ENCODE measurements around the gene ANTXR2.

GRCh38 chr4:79869597-79870237 lies 203.3 kb downstream of the ANTXR2 start:
- no peak for TF ChIP-seq YY1 (IDR thresholded peaks at IDR 0.05; ENCODE audit: low read depth)
- TF ChIP-seq, protein P1, sequence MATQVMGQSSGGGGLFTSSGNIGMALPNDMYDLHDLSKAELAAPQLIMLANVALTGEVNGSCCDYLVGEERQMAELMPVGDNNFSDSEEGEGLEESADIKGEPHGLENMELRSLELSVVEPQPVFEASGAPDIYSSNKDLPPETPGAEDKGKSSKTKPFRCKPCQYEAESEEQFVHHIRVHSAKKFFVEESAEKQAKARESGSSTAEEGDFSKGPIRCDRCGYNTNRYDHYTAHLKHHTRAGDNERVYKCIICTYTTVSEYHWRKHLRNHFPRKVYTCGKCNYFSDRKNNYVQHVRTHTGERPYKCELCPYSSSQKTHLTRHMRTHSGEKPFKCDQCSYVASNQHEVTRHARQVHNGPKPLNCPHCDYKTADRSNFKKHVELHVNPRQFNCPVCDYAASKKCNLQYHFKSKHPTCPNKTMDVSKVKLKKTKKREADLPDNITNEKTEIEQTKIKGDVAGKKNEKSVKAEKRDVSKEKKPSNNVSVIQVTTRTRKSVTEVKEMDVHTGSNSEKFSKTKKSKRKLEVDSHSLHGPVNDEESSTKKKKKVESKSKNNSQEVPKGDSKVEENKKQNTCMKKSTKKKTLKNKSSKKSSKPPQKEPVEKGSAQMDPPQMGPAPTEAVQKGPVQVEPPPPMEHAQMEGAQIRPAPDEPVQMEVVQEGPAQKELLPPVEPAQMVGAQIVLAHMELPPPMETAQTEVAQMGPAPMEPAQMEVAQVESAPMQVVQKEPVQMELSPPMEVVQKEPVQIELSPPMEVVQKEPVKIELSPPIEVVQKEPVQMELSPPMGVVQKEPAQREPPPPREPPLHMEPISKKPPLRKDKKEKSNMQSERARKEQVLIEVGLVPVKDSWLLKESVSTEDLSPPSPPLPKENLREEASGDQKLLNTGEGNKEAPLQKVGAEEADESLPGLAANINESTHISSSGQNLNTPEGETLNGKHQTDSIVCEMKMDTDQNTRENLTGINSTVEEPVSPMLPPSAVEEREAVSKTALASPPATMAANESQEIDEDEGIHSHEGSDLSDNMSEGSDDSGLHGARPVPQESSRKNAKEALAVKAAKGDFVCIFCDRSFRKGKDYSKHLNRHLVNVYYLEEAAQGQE (IDR thresholded peaks at IDR 0.05; ENCODE audit: low read depth) = no peak
- TF ChIP-seq EP300 (IDR thresholded peaks at IDR 0.05; ENCODE audit: borderline replicate concordance) = no peak
- TF ChIP-seq CREB1 (IDR thresholded peaks at IDR 0.05; ENCODE audit: low read depth) = no peak
- TF ChIP-seq NFIC (IDR thresholded peaks at IDR 0.05) = no peak
- no peak for TF ChIP-seq TAF1 (IDR thresholded peaks at IDR 0.05; ENCODE audit: low read depth)

Data from Ishikawa (cell line).